Smooth muscle cell (in vitro differentiated cells): ENCODE data around the gene ATXN2L. TPM values are rescaled to one million over a fixed set of nuclear protein-coding genes. Genes with fewer than 3 reads are reported as not detected.

Experiments
- DNase-seq: peaks from one replicate; lab custom pipeline; 2025; ENCODE audit not compliant: unreplicated experiment; lab: John Stamatoyannopoulos, UW
- H2AFZ ChIP-seq: fragments of 200-600 bp; sonication (generic); 2 replicates; pipeline ENCODE4 v1.6.0; 2016; ENCODE audit warnings: antibody characterized with exemption, low read depth, mild to moderate bottlenecking
- H3F3A ChIP-seq: fragments of 200-600 bp; sonication (generic); 2 replicates; pipeline ENCODE4 v1.6.0; 2017; ENCODE audit warnings: antibody characterized with exemption, low read depth
- H3K27ac ChIP-seq: fragments of 200-600 bp; sonication (generic); 2 replicates; pipeline ENCODE4 v1.5.1; 2016; ENCODE audit warnings: low read depth, mild to moderate bottlenecking
- H3K27me3 ChIP-seq: fragments of 200-600 bp; sonication (generic); 2 replicates; pipeline ENCODE4 v1.6.1; 2016; ENCODE audit warnings: low read depth, mild to moderate bottlenecking
- H3K36me3 ChIP-seq: fragments of 200-600 bp; sonication (generic); 2 replicates; pipeline ENCODE4 v1.5.1; 2016; ENCODE audit warnings: low read depth
- H3K4me1 ChIP-seq: fragments of 200-600 bp; sonication (generic); 2 replicates; pipeline ENCODE4 v1.5.1; 2016; ENCODE audit warnings: low read depth
- H3K4me2 ChIP-seq: fragments of 200-600 bp; sonication (generic); 2 replicates; pipeline ENCODE4 v1.6.0; 2016; ENCODE audit warnings: mild to moderate bottlenecking
- H3K4me3 ChIP-seq: fragments of 200-600 bp; sonication (generic); 2 replicates; pipeline ENCODE4 v1.5.1; 2016; ENCODE audit warnings: mild to moderate bottlenecking
- H3K79me2 ChIP-seq: fragments of 200-600 bp; sonication (generic); 2 replicates; pipeline ENCODE4 v1.6.0; 2016; ENCODE audit warnings: low read depth, mild to moderate bottlenecking
- H3K9ac ChIP-seq: fragments of 200-600 bp; sonication (generic); 2 replicates; pipeline ENCODE4 v1.6.0; 2016; ENCODE audit warnings: low read depth
- H3K9me3 ChIP-seq: fragments of 200-600 bp; sonication (generic); replicated peaks from 2 replicates; pipeline ENCODE4 v1.5.1; 2016; ENCODE audit warnings: low read depth
- H4K20me1 ChIP-seq: fragments of 200-600 bp; sonication (generic); 2 replicates; pipeline ENCODE4 v1.6.0; 2016; ENCODE audit warnings: low read depth
- CTCF ChIP-seq: fragments of 200-600 bp; sonication (generic); IDR thresholded peaks from 2 replicates; pipeline ENCODE4 v1.5.1; 2017; ENCODE audit warnings: borderline replicate concordance, mild to moderate bottlenecking, antibody characterized with exemption; ENCODE audit not compliant: insufficient read depth, poor library complexity, severe bottlenecking
- WGBS: methylation state at CpG from one replicate; pipeline ENCODE4 v1.1.7; 2016; ENCODE audit warnings: low lambda C conversion rate; 5-methylcytosine and 5-hydroxymethylcytosine counted together
- polyA plus RNA-seq: library from polyadenylated mRNA; unstranded; fragments of >200 nt; fragmentation: Nextera tagmentation; extraction: Ambion mirVana; gene quantifications from 2 replicates; pipeline ENCODE4 v1.2.1, GENCODE V29; 2016
- total RNA-seq: library from RNA; depleted of rRNA; stranded (reverse); fragments of >200 nt; gene quantifications from 2 replicates; pipeline ENCODE4 v1.2.3, GENCODE V29; 2014

The ATXN2L gene
- total and polyA plus RNA-seq, 2 experiments from 2014 or later = 89.3 to 93.3 TPM

GRCh38 chr16:28830531-28830930 is 7.7 kb downstream of the ATXN2L start:
- no peak overlapping the region for H3K9ac ChIP-seq
- no peak overlapping the region for H3K27ac ChIP-seq
- no peak for DNase-seq
- peaks cover 89% of the 10 kb centered on the region for H4K20me1 ChIP-seq
- no peak overlapping the region for H2AFZ ChIP-seq
- peaks cover 18% of the 10 kb centered on the region for H3F3A ChIP-seq
- peaks cover 2% of the 10 kb centered on the region for H3K4me1 ChIP-seq
- H3K36me3 ChIP-seq = peaks cover 34% of the 10 kb centered on the region
- 96% methylated on average over 13 of the region's 13 CpGs for WGBS
- no peak overlapping the region for H3K4me2 ChIP-seq
- H3K79me2 ChIP-seq = peaks cover 69% of the 10 kb centered on the region
- no peaks in the 10 kb centered on the region for H3K9me3 ChIP-seq
- no peaks in the 10 kb centered on the region for H3K27me3 ChIP-seq
- no peak overlapping the region for H3K4me3 ChIP-seq
- no peak for TF ChIP-seq CTCF

GRCh38 chr16:28834349-28834748 is 11.6 kb downstream of the ATXN2L start:
- Histone ChIP-seq H3K27me3 (no peaks in the 10 kb centered on the region), H3K4me1 (no peaks in the 10 kb centered on the region), H3K27ac (no peak overlapping the region), H3K9me3 (no peaks in the 10 kb centered on the region), H3K9ac (no peak overlapping the region), H3K4me3 (no peak overlapping the region), H3F3A (peaks cover 34% of the 10 kb centered on the region), H3K36me3 (peaks cover 24% of the 10 kb centered on the region), H3K4me2 (no peak overlapping the region), H4K20me1 (peaks cover 62% of the 10 kb centered on the region), H2AFZ (no peak overlapping the region), H3K79me2 (peaks cover 32% of the 10 kb centered on the region)
- WGBS = 98% methylated on average over 14 of the region's 14 CpGs
- no peak for TF ChIP-seq CTCF
- DNase-seq = no peak

- Histone ChIP-seq H3K9me3 (no peaks in the 10 kb centered on the region), H4K20me1 (peaks cover 54% of the 10 kb centered on the region), H2AFZ (no peak overlapping the region), H3K4me2 (no peak overlapping the region), H3K36me3 (peaks cover 18% of the 10 kb centered on the region), H3K27ac (no peak overlapping the region), H3F3A (peaks cover 34% of the 10 kb centered on the region), H3K9ac (no peak overlapping the region), H3K79me2 (peaks cover 24% of the 10 kb centered on the region), H3K4me3 (no peak overlapping the region), H3K27me3 (no peaks in the 10 kb centered on the region), H3K4me1 (no peaks in the 10 kb centered on the region)
- whole genome bisulfite sequencing = 98% methylated on average over 25 of the region's 25 CpGs
- no peak for TF ChIP-seq CTCF
- no peak for DNase-seq
Observed at GRCh38 chr16:28834873-28835863, 12.4 kb downstream of the ATXN2L start.
